ENCODE measurements around the gene PCGF3. TPM values are rescaled to one million over a fixed set of nuclear protein-coding genes. Genes with fewer than 3 reads are reported as not detected.

Gene PCGF3
- total RNA-seq, 1 donor from 2014 or later = 21.5 TPM

GRCh38 chr4:808860-809570, 103.4 kb downstream of the PCGF3 start:
- H3K27ac ChIP-seq (replicated peaks) = no peak overlapping the region
- no peaks in the 10 kb centered on the region for H3K36me3 ChIP-seq
- peaks cover 4% of the 10 kb centered on the region for H3K9me3 ChIP-seq (replicated peaks)
- TF ChIP-seq CTCF (IDR thresholded peaks at IDR 0.05; ENCODE audit: borderline replicate concordance) = no peak
- H3K4me3 ChIP-seq = no peak overlapping the region
- intact Hi-C loops (cut with micrococcal nuclease) = no loop called here
- H3K4me1 ChIP-seq = no peaks in the 10 kb centered on the region
- no peak for DNase-seq
- peaks cover 59% of the 10 kb centered on the region for H3K27me3 ChIP-seq (ENCODE audit: low read depth)

GRCh38 chr4:813900-814299, 108.3 kb downstream of the PCGF3 start:
- peak; percentile 42 for TF ChIP-seq CTCF (IDR thresholded peaks at IDR 0.05; ENCODE audit: borderline replicate concordance)
- H3K4me1 ChIP-seq = no peaks in the 10 kb centered on the region
- H3K4me3 ChIP-seq = no peak overlapping the region
- DNase-seq = no peak
- intact Hi-C loops (cut with micrococcal nuclease) = no loop called here
- H3K9me3 ChIP-seq (replicated peaks) = no peaks in the 10 kb centered on the region
- peaks cover 81% of the 10 kb centered on the region for H3K27me3 ChIP-seq (ENCODE audit: low read depth)
- no peak overlapping the region for H3K27ac ChIP-seq (replicated peaks)
- H3K36me3 ChIP-seq = no peaks in the 10 kb centered on the region

- Histone ChIP-seq H3K9me3 (replicated peaks) (no peaks in the 10 kb centered on the region), H3K4me1 (no peaks in the 10 kb centered on the region), H3K36me3 (no peaks in the 10 kb centered on the region), H3K4me3 (no peak overlapping the region), H3K27ac (replicated peaks) (no peak overlapping the region), H3K27me3 (ENCODE audit: low read depth) (peaks cover 85% of the 10 kb centered on the region)
- TF ChIP-seq CTCF (IDR thresholded peaks at IDR 0.05; ENCODE audit: borderline replicate concordance) = no peak
- DNase-seq = no peak
- intact Hi-C loops (cut with micrococcal nuclease) = no loop called here
Observed at GRCh38 chr4:814312-814850, 108.7 kb downstream of the PCGF3 start.

GRCh38 chr4:815464-816146, 110.0 kb downstream of the PCGF3 start:
- DNase-seq = no peak
- intact Hi-C loops (cut with micrococcal nuclease) = no loop called here
- H3K27me3 ChIP-seq (ENCODE audit: low read depth) = peaks cover 93% of the 10 kb centered on the region
- no peak for TF ChIP-seq CTCF (IDR thresholded peaks at IDR 0.05; ENCODE audit: borderline replicate concordance)
- H3K27ac ChIP-seq (replicated peaks) = no peak overlapping the region
- H3K9me3 ChIP-seq (replicated peaks) = peaks cover 3% of the 10 kb centered on the region
- no peaks in the 10 kb centered on the region for H3K36me3 ChIP-seq
- H3K4me1 ChIP-seq = no peaks in the 10 kb centered on the region
- H3K4me3 ChIP-seq = no peak overlapping the region

GRCh38 chr4:818106-818921, 112.7 kb downstream of the PCGF3 start:
- H3K27me3 ChIP-seq (ENCODE audit: low read depth) = peaks cover 94% of the 10 kb centered on the region
- intact Hi-C loops (cut with micrococcal nuclease) = no loop called here
- peaks cover 3% of the 10 kb centered on the region for H3K9me3 ChIP-seq (replicated peaks)

More at GRCh38 chr4:818106-818921, 112.7 kb downstream of the PCGF3 start:
- TF ChIP-seq CTCF (IDR thresholded peaks at IDR 0.05; ENCODE audit: borderline replicate concordance) = no peak
- DNase-seq = no peak
- Histone ChIP-seq H3K27ac (replicated peaks) (no peak overlapping the region), H3K36me3 (no peaks in the 10 kb centered on the region), H3K4me3 (no peak overlapping the region), H3K4me1 (no peaks in the 10 kb centered on the region)

Data from left ventricle myocardium inferior (tissue), 1 donor.